SJCRH30 (cell line): ENCODE measurements around the gene ACTA1. TPM values are rescaled to one million over a fixed set of nuclear protein-coding genes. Genes with fewer than 3 reads are reported as not detected.

ENCODE experiments used
- DNase-seq, 2 experiments: peaks; one replicate each; pipeline ENCODE4 v3.0.0-alpha.2; 2015 to 2020
- H3K27ac ChIP-seq: fragments of 250-450 bp; sonication (Bioruptor Pico); 2 replicates; pipeline ENCODE4 v1.5.1; 2020; ENCODE audit warnings: mild to moderate bottlenecking, moderate library complexity
- H3K27me3 ChIP-seq: fragments of 250-450 bp; sonication (Bioruptor Pico); 2 replicates; pipeline ENCODE4 v1.5.1; 2020; ENCODE audit warnings: mild to moderate bottlenecking, moderate library complexity
- H3K36me3 ChIP-seq: fragments of 250-450 bp; sonication (Bioruptor Pico); 2 replicates; pipeline ENCODE4 v1.5.1; 2020; ENCODE audit warnings: mild to moderate bottlenecking, moderate library complexity
- H3K4me1 ChIP-seq: fragments of 250-450 bp; sonication (Bioruptor Pico); 2 replicates; pipeline ENCODE4 v1.5.1; 2020; ENCODE audit warnings: mild to moderate bottlenecking, moderate library complexity
- H3K4me3 ChIP-seq: fragments of 250-450 bp; sonication (Bioruptor Pico); 2 replicates; pipeline ENCODE4 v1.5.1; 2020; ENCODE audit warnings: mild to moderate bottlenecking, moderate library complexity
- H3K9me3 ChIP-seq: fragments of 250-450 bp; sonication (Bioruptor Pico); replicated peaks from 2 replicates; pipeline ENCODE4 v1.5.1; 2020; ENCODE audit warnings: mild to moderate bottlenecking, moderate library complexity
- total RNA-seq: library from RNA; depleted of rRNA; stranded (reverse); fragments of >200 nt; shearing (Covaris generic); gene quantifications from 2 replicates; pipeline ENCODE4 v1.2.3, GENCODE V29; 2014; rRNA removed

Gene ACTA1
- total RNA-seq, 1 experiment from 2014 or later, result 0.93 TPM

- DNase-seq, result no peak
- Histone ChIP-seq H3K9me3 (no peaks in the 10 kb centered on the region), H3K4me1 (no peaks in the 10 kb centered on the region), H3K27ac (no peak overlapping the region), H3K36me3 (no peaks in the 10 kb centered on the region), H3K4me3 (no peak overlapping the region), H3K27me3 (no peaks in the 10 kb centered on the region)
Observed at GRCh38 chr1:229383188-229383587, 50.7 kb downstream of the ACTA1 start.

Other genes starting within 250 kb of the ACTA1 start
- gene RAB4A, start 163.0 kb downstream of the ACTA1 start, total RNA-seq, result 28.5 and 31.3 TPM in 2 replicates
- 33.5 and 39.0 TPM in 2 replicates for gene CCSAP, start 91.0 kb downstream of the ACTA1 start, total RNA-seq
- 52.4 and 54.0 TPM in 2 replicates for gene NUP133, start 74.2 kb upstream of the ACTA1 start, total RNA-seq
- gene ABCB10, start 124.6 kb upstream of the ACTA1 start, total RNA-seq, result 14.9 and 18.3 TPM in 2 replicates
- gene TAF5L, start 192.0 kb upstream of the ACTA1 start, total RNA-seq, result 26.7 and 28.7 TPM in 2 replicates
- gene URB2, start 192.2 kb upstream of the ACTA1 start, total RNA-seq, result 33.3 and 34.4 TPM in 2 replicates